ENCODE measurements around the gene FBXW12. TPM values are rescaled to one million over a fixed set of nuclear protein-coding genes. Genes with fewer than 3 reads are reported as not detected.

Gene FBXW12
- total RNA-seq, 1 donor from 2014 or later: not detected

DNA sequence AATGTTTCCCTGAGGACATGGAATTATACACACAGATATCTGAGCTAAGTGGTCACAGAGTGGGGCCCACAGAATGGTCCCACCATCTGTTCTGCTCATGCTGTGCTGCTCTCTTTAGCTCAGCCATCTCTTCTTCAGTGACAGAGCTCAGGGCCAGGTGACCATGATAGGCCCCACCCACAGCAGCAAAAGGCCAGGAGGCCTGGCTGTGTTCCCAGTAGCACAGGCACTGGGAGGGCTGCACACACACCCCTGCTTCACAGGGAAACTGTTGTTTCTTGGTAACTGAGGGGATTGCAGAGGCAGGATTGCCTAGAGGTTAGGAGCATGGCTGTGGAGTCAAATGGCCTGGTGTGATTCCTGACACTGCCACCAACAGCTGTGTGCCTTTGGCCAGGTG lies 4.8 kb upstream of the FBXW12 start:
- H3K36me3 ChIP-seq: no peaks in the 10 kb centered on the region
- intact Hi-C loops (cut with DNase I): no loop called here
- H3K27ac ChIP-seq: no peak overlapping the region
- H3K4me3 ChIP-seq: no peak overlapping the region
- DNase-seq (ENCODE audit: extremely low spot score in 2 of 2): no peak
- no peaks in the 10 kb centered on the region for H3K4me1 ChIP-seq
- H3K27me3 ChIP-seq: no peaks in the 10 kb centered on the region
- H3K9me3 ChIP-seq: no peaks in the 10 kb centered on the region
- TF ChIP-seq, protein P1, sequence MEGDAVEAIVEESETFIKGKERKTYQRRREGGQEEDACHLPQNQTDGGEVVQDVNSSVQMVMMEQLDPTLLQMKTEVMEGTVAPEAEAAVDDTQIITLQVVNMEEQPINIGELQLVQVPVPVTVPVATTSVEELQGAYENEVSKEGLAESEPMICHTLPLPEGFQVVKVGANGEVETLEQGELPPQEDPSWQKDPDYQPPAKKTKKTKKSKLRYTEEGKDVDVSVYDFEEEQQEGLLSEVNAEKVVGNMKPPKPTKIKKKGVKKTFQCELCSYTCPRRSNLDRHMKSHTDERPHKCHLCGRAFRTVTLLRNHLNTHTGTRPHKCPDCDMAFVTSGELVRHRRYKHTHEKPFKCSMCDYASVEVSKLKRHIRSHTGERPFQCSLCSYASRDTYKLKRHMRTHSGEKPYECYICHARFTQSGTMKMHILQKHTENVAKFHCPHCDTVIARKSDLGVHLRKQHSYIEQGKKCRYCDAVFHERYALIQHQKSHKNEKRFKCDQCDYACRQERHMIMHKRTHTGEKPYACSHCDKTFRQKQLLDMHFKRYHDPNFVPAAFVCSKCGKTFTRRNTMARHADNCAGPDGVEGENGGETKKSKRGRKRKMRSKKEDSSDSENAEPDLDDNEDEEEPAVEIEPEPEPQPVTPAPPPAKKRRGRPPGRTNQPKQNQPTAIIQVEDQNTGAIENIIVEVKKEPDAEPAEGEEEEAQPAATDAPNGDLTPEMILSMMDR (IDR thresholded peaks at IDR 0.05): no peak
- TF ChIP-seq POLR2AphosphoS5 (IDR thresholded peaks at IDR 0.05; ENCODE audit: insufficient read depth in 1 of 2, low read depth in 1 of 2): no peak
- TF ChIP-seq POLR2A (IDR thresholded peaks at IDR 0.05): no peak

- H3K27ac ChIP-seq: no peak overlapping the region
- no peak for TF ChIP-seq POLR2A (IDR thresholded peaks at IDR 0.05)
- TF ChIP-seq, protein P1 (IDR thresholded peaks at IDR 0.05): no peak
- TF ChIP-seq POLR2AphosphoS5 (IDR thresholded peaks at IDR 0.05; ENCODE audit: insufficient read depth in 1 of 2, low read depth in 1 of 2): no peak
- intact Hi-C loops (cut with DNase I): no loop called here
- DNase-seq (ENCODE audit: extremely low spot score in 2 of 2): no peak
- no peaks in the 10 kb centered on the region for H3K4me1 ChIP-seq
- H3K9me3 ChIP-seq: no peaks in the 10 kb centered on the region
- H3K36me3 ChIP-seq: no peaks in the 10 kb centered on the region
- H3K4me3 ChIP-seq: no peak overlapping the region
- H3K27me3 ChIP-seq: no peaks in the 10 kb centered on the region
These were observed 2.2 kb upstream of the FBXW12 start for GRCh38 chr3:48369693-48370332.

DNA sequence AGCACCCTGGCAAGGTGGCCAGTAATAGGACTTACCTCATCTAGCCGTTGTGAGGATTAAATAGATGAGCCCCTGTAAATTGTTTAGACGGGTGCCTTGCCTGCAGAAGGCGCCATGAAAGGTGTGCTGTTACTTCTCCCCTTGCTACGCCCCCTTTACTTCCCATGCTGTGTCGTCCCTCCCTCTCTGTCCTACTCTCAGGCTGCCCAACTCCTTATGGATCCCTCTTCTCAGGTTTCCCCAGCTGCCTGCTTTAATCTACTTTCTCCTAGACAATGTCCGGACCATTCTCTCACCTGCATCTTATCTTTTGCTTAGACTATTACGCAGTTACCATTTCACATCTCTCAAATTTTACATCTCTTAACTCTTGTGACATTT lies 1.7 kb upstream of the FBXW12 start:
- TF ChIP-seq, protein P1 (IDR thresholded peaks at IDR 0.05): no peak
- TF ChIP-seq POLR2A (IDR thresholded peaks at IDR 0.05): no peak
- TF ChIP-seq POLR2AphosphoS5 (IDR thresholded peaks at IDR 0.05; ENCODE audit: insufficient read depth in 1 of 2, low read depth in 1 of 2): no peak
- intact Hi-C loops (cut with DNase I): no loop called here
- DNase-seq (ENCODE audit: extremely low spot score in 2 of 2): no peak
- H3K4me3 ChIP-seq: no peak overlapping the region
- H3K27ac ChIP-seq: no peak overlapping the region
- H3K9me3 ChIP-seq: no peaks in the 10 kb centered on the region
- no peaks in the 10 kb centered on the region for H3K4me1 ChIP-seq
- H3K36me3 ChIP-seq: no peaks in the 10 kb centered on the region
- H3K27me3 ChIP-seq: no peaks in the 10 kb centered on the region

- H3K9me3 ChIP-seq: no peaks in the 10 kb centered on the region
- no peak overlapping the region for H3K27ac ChIP-seq
- DNase-seq (ENCODE audit: extremely low spot score in 2 of 2): no peak
- no peaks in the 10 kb centered on the region for H3K4me1 ChIP-seq
- intact Hi-C loops (cut with DNase I): no loop called here
- TF ChIP-seq POLR2AphosphoS5 (IDR thresholded peaks at IDR 0.05; ENCODE audit: insufficient read depth in 1 of 2, low read depth in 1 of 2) (no peak), POLR2A (IDR thresholded peaks at IDR 0.05) (no peak)
- TF ChIP-seq, protein P1 (IDR thresholded peaks at IDR 0.05): no peak
- no peaks in the 10 kb centered on the region for H3K36me3 ChIP-seq
- H3K4me3 ChIP-seq: no peak overlapping the region
- H3K27me3 ChIP-seq: no peaks in the 10 kb centered on the region
These were observed 355 bp downstream of the FBXW12 start for GRCh38 chr3:48372377-48372770.

GRCh38 chr3:48372862-48373435 lies 930 bp downstream of the FBXW12 start:
- Histone ChIP-seq H3K4me3 (no peak overlapping the region), H3K36me3 (no peaks in the 10 kb centered on the region), H3K27ac (no peak overlapping the region), H3K9me3 (no peaks in the 10 kb centered on the region), H3K4me1 (no peaks in the 10 kb centered on the region), H3K27me3 (no peaks in the 10 kb centered on the region)
- DNase-seq (ENCODE audit: extremely low spot score in 2 of 2): no peak
- TF ChIP-seq, protein P1 (IDR thresholded peaks at IDR 0.05): no peak
- TF ChIP-seq POLR2A (IDR thresholded peaks at IDR 0.05): no peak
- TF ChIP-seq POLR2AphosphoS5 (IDR thresholded peaks at IDR 0.05; ENCODE audit: insufficient read depth in 1 of 2, low read depth in 1 of 2): no peak
- intact Hi-C loops (cut with DNase I): no loop called here
